Neural progenitor cell (in vitro differentiated cells): ENCODE measurements around the gene FGF10. TPM values are rescaled to one million over a fixed set of nuclear protein-coding genes. Genes with fewer than 3 reads are reported as not detected.

Experiments used
- DNase-seq: peaks from one replicate; pipeline ENCODE4 v3.0.0-alpha.2; 2016; ENCODE audit warnings: low spot score
- H2AFZ ChIP-seq: fragments of 200-600 bp; sonication (generic); replicated peaks from 2 replicates; pipeline ENCODE4 v1.6.1; 2016; ENCODE audit warnings: antibody characterized with exemption
- H3F3A ChIP-seq: fragments of 200-600 bp; sonication (generic); 2 replicates; pipeline ENCODE4 v1.6.1; 2016; ENCODE audit warnings: antibody characterized with exemption, low read depth
- H3K27ac ChIP-seq: fragments of 200-600 bp; sonication (generic); 2 replicates; pipeline ENCODE4 v1.5.1; 2016; ENCODE audit warnings: mild to moderate bottlenecking
- H3K27me3 ChIP-seq: fragments of 200-600 bp; sonication (generic); 2 replicates; pipeline ENCODE4 v1.6.1; 2016; ENCODE audit warnings: mild to moderate bottlenecking, moderate library complexity
- H3K36me3 ChIP-seq: fragments of 200-600 bp; sonication (generic); 2 replicates; pipeline ENCODE4 v1.5.1; 2016
- H3K4me1 ChIP-seq: fragments of 200-600 bp; sonication (generic); 2 replicates; pipeline ENCODE4 v1.6.1; 2016; ENCODE audit warnings: mixed run types
- H3K4me2 ChIP-seq: fragments of 200-600 bp; sonication (generic); 2 replicates; pipeline ENCODE4 v1.6.1; 2016
- H3K4me3 ChIP-seq: fragments of 200-600 bp; sonication (generic); 2 replicates; pipeline ENCODE4 v1.5.1; 2016
- H3K79me2 ChIP-seq: fragments of 200-600 bp; sonication (generic); 2 replicates; pipeline ENCODE4 v1.6.1; 2016; ENCODE audit warnings: low read depth
- H3K9ac ChIP-seq: fragments of 200-600 bp; sonication (generic); 2 replicates; pipeline ENCODE4 v1.6.1; 2016
- H3K9me3 ChIP-seq: fragments of 200-600 bp; sonication (generic); 2 replicates; pipeline ENCODE4 v1.5.1; 2016; ENCODE audit warnings: low read depth
- H4K20me1 ChIP-seq: fragments of 200-600 bp; sonication (generic); 2 replicates; pipeline ENCODE4 v1.6.1; 2016; ENCODE audit warnings: low read depth
- H3K27ac Mint-ChIP-seq: 3 replicates; pipeline ENCODE4 v1.8.0; 2021; ENCODE audit warnings: mixed read lengths
- H3K27me3 Mint-ChIP-seq: 2 replicates; pipeline ENCODE4 v1.8.0; 2022; ENCODE audit warnings: low read depth, mild to moderate bottlenecking, inconsistent platforms, moderate library complexity, mixed read lengths; ENCODE audit not compliant: insufficient read depth
- H3K36me3 Mint-ChIP-seq: 3 replicates; pipeline ENCODE4 v1.8.0; 2021; ENCODE audit warnings: mixed read lengths
- H3K4me1 Mint-ChIP-seq: 3 replicates; pipeline ENCODE4 v1.8.0; 2021; ENCODE audit warnings: mixed read lengths
- H3K4me3 Mint-ChIP-seq: 3 replicates; pipeline ENCODE4 v1.8.0; 2021; ENCODE audit warnings: mild to moderate bottlenecking, moderate library complexity, mixed read lengths
- H3K9me3 Mint-ChIP-seq: 3 replicates; pipeline ENCODE4 v1.8.0; 2020; ENCODE audit warnings: mixed read lengths
- CTCF ChIP-seq: fragments of 200-600 bp; sonication (generic); IDR thresholded peaks from 2 replicates; pipeline ENCODE4 v1.5.1; 2017; ENCODE audit warnings: antibody characterized with exemption, mild to moderate bottlenecking
- EZH2 ChIP-seq: fragments of 200-600 bp; sonication (generic); IDR thresholded peaks from 2 replicates; pipeline ENCODE4 v1.6.1; 2017; ENCODE audit warnings: antibody characterized with exemption, mild to moderate bottlenecking, moderate library complexity
- EZH2phosphoT487 ChIP-seq: fragments of 200-600 bp; sonication (generic); IDR thresholded peaks from 2 replicates; pipeline ENCODE4 v1.6.1; 2017; ENCODE audit warnings: antibody characterized with exemption
- total RNA-seq: library from RNA; depleted of rRNA; stranded (reverse); fragments of >200 nt; gene quantifications from 2 replicates; pipeline ENCODE4 v1.2.3, GENCODE V29; 2015; ENCODE audit warnings: low replicate concordance

The FGF10 gene
- total RNA-seq, result 0.37 and 1.3 TPM in 2 replicates

GRCh38 chr5:44389090-44389822, at the start of gene FGF10:
FGF10 (minus strand) TSS chr5:44389420; CDS start chr5:44388682, 738 bp downstream.
- Mint-ChIP-seq H3K4me1 (peaks cover 42% of the 10 kb centered on the region), H3K27ac (peak within 1 kb of the TSS; percentile 65), H3K27me3 (peaks cover 11% of the 10 kb centered on the region), H3K4me3 (peak within 1 kb of the TSS; percentile 97), H3K36me3 (no peaks in the 10 kb centered on the region), H3K9me3 (no peaks in the 10 kb centered on the region)
- H2AFZ ChIP-seq, result peak within 1 kb of the TSS; percentile 96
- peak; percentile 14 for TF ChIP-seq CTCF
- no peak for TF ChIP-seq EZH2phosphoT487
- peak; percentile 88 for DNase-seq
- no peak within 1 kb of the TSS for H3K27ac ChIP-seq
- peak within 1 kb of the TSS; percentile 94 for H3K4me2 ChIP-seq
- no peaks in the 10 kb centered on the region for H3K79me2 ChIP-seq
- peaks cover 20% of the 10 kb centered on the region for H3K4me1 ChIP-seq
- no peaks in the 10 kb centered on the region for H4K20me1 ChIP-seq
- no peaks in the 10 kb centered on the region for H3K9me3 ChIP-seq
- peaks cover 22% of the 10 kb centered on the region for H3F3A ChIP-seq
- H3K4me3 ChIP-seq, result peak within 1 kb of the TSS; percentile 62
- H3K9ac ChIP-seq, result no peak within 1 kb of the TSS
- H3K27me3 ChIP-seq, result peaks cover 67% of the 10 kb centered on the region
- no peaks in the 10 kb centered on the region for H3K36me3 ChIP-seq

- no peaks in the 10 kb centered on the region for H4K20me1 ChIP-seq
- no peak overlapping the region for H2AFZ ChIP-seq
- no peaks in the 10 kb centered on the region for H3K4me1 Mint-ChIP-seq
- no peak overlapping the region for H3K9ac ChIP-seq
- no peaks in the 10 kb centered on the region for H3K4me1 ChIP-seq
- H3K4me3 ChIP-seq, result no peak overlapping the region
- no peak overlapping the region for H3K4me2 ChIP-seq
- no peaks in the 10 kb centered on the region for H3K9me3 ChIP-seq
- no peaks in the 10 kb centered on the region for H3K9me3 Mint-ChIP-seq
- H3K27ac ChIP-seq, result no peak overlapping the region
- no peaks in the 10 kb centered on the region for H3K27me3 Mint-ChIP-seq
- no peak for DNase-seq
- no peaks in the 10 kb centered on the region for H3F3A ChIP-seq
- H3K79me2 ChIP-seq, result no peaks in the 10 kb centered on the region
- H3K36me3 ChIP-seq, result no peaks in the 10 kb centered on the region
- H3K36me3 Mint-ChIP-seq, result no peaks in the 10 kb centered on the region
- H3K27me3 ChIP-seq, result no peaks in the 10 kb centered on the region
- H3K4me3 Mint-ChIP-seq, result no peak overlapping the region
- no peak for TF ChIP-seq CTCF
- TF ChIP-seq EZH2, result no peak
- TF ChIP-seq EZH2phosphoT487, result no peak
- H3K27ac Mint-ChIP-seq, result no peak overlapping the region
These were observed 37.7 kb upstream of the FGF10 start for GRCh38 chr5:44426944-44427343.

GRCh38 chr5:44412286-44412685, 23.1 kb upstream of the FGF10 start:
- Histone ChIP-seq H2AFZ (peak overlapping the region; percentile 13), H3K9ac (no peak overlapping the region), H3K27ac (no peak overlapping the region), H3F3A (no peaks in the 10 kb centered on the region), H3K9me3 (no peaks in the 10 kb centered on the region), H3K36me3 (no peaks in the 10 kb centered on the region), H3K4me3 (no peak overlapping the region), H3K27me3 (no peaks in the 10 kb centered on the region), H3K4me2 (no peak overlapping the region), H3K79me2 (no peaks in the 10 kb centered on the region), H3K4me1 (no peaks in the 10 kb centered on the region), H4K20me1 (no peaks in the 10 kb centered on the region)
- H3K4me1 Mint-ChIP-seq, result no peaks in the 10 kb centered on the region
- no peak overlapping the region for H3K27ac Mint-ChIP-seq
- H3K36me3 Mint-ChIP-seq, result no peaks in the 10 kb centered on the region
- H3K4me3 Mint-ChIP-seq, result no peak overlapping the region
- H3K27me3 Mint-ChIP-seq, result peaks cover 1% of the 10 kb centered on the region
- no peak for DNase-seq
- H3K9me3 Mint-ChIP-seq, result no peaks in the 10 kb centered on the region
- TF ChIP-seq CTCF (no peak), EZH2phosphoT487 (no peak)
